Lower leg skin (tissue), 4 donors: Measurements from ENCODE around the gene DPH2. TPM values are rescaled to one million over a fixed set of nuclear protein-coding genes. Genes with fewer than 3 reads are reported as not detected.

Source experiments
- DNase-seq, 2 donors: peaks; one replicate each; pipeline ENCODE4 v3.0.0-alpha.2; 2019; ENCODE audit warnings: low spot score in 2 of 2
- H3K4me3 ChIP-seq: fragments of 200-600 bp; sonication (generic); 2 replicates; pipeline ENCODE4 v1.5.1; 2017; ENCODE audit warnings: mild to moderate bottlenecking, low read depth; ENCODE audit not compliant: poor library complexity, severe bottlenecking
- POLR2A ChIP-seq, 2 donors: fragments of 450-650 bp; IDR thresholded peaks; one replicate each; pipeline ENCODE4 v1.6.1; 2016 to 2017; ENCODE audit warnings: antibody characterized with exemption in 2 of 2, mild to moderate bottlenecking in 1 of 2, moderate library complexity in 1 of 2
- WGBS, 2 donors: methylation state at CpG; one replicate each; pipeline ENCODE4 v1.1.5; 2018; 5-methylcytosine and 5-hydroxymethylcytosine counted together
- intact Hi-C: fragments of 100-400 bp; cut with DNase I; formaldehyde crosslinking; loops from one replicate; pipeline ENCODE4 v1.15.0; 2023; ENCODE audit warnings: low total_unique reads
- total RNA-seq, 4 donors: library from RNA; depleted of rRNA; stranded (reverse); fragments of >200 nt; gene quantifications; one replicate each; pipeline ENCODE4 v1.1.0, GENCODE V29; 2016
- TF ChIP-seq, protein P1 (sequence below), 3 donors: fragments of 450-650 bp; IDR thresholded peaks; one replicate each; pipeline ENCODE4 v1.5.1; 2016; ENCODE audit warnings: antibody characterized with exemption in 3 of 3, mild to moderate bottlenecking in 3 of 3, moderate library complexity in 2 of 3

DPH2 gene
- total RNA-seq, 4 donors from 2014 or later = 12.8 to 26.6 (median 17.7) TPM

- TF ChIP-seq, protein P1, sequence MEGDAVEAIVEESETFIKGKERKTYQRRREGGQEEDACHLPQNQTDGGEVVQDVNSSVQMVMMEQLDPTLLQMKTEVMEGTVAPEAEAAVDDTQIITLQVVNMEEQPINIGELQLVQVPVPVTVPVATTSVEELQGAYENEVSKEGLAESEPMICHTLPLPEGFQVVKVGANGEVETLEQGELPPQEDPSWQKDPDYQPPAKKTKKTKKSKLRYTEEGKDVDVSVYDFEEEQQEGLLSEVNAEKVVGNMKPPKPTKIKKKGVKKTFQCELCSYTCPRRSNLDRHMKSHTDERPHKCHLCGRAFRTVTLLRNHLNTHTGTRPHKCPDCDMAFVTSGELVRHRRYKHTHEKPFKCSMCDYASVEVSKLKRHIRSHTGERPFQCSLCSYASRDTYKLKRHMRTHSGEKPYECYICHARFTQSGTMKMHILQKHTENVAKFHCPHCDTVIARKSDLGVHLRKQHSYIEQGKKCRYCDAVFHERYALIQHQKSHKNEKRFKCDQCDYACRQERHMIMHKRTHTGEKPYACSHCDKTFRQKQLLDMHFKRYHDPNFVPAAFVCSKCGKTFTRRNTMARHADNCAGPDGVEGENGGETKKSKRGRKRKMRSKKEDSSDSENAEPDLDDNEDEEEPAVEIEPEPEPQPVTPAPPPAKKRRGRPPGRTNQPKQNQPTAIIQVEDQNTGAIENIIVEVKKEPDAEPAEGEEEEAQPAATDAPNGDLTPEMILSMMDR (IDR thresholded peaks at IDR 0.05) = no peak
- WGBS, 2 donors = 74 to 76% methylated on average over 10 to 11 of the region's 11 CpGs
- intact Hi-C loops = no loop called here
- DNase-seq = no peak
- no peak overlapping the region for H3K4me3 ChIP-seq
These were observed 41.2 kb downstream of the DPH2 start for GRCh38 chr1:44010935-44011471.

DNA sequence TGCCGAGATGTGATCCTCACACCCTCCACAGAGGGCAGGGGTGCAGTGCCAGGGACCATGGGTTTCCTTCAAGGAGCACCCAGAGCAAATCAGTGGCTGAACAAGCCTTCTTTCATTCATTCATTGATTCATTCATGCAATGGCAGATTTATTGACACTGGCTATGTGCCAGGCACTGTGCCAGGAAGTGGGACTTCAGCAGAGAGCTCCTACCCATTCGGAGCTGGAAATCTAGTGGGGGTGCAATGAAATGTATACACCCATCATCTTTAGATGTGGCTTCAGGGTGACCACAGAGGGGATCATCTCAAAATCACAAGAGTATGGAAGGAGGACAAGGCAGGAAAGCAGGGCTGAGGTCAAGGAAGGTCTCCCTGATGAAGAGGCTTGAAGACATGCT lies 42.6 kb downstream of the DPH2 start:
- WGBS, 2 donors = 70 to 77% methylated on average over 2 of the region's 2 CpGs
- no peak for DNase-seq
- no peak overlapping the region for H3K4me3 ChIP-seq
- intact Hi-C loops = no loop called here
- no peak for TF ChIP-seq POLR2A (IDR thresholded peaks at IDR 0.05)
- TF ChIP-seq, protein P1 (IDR thresholded peaks at IDR 0.05) = no peak

DNA sequence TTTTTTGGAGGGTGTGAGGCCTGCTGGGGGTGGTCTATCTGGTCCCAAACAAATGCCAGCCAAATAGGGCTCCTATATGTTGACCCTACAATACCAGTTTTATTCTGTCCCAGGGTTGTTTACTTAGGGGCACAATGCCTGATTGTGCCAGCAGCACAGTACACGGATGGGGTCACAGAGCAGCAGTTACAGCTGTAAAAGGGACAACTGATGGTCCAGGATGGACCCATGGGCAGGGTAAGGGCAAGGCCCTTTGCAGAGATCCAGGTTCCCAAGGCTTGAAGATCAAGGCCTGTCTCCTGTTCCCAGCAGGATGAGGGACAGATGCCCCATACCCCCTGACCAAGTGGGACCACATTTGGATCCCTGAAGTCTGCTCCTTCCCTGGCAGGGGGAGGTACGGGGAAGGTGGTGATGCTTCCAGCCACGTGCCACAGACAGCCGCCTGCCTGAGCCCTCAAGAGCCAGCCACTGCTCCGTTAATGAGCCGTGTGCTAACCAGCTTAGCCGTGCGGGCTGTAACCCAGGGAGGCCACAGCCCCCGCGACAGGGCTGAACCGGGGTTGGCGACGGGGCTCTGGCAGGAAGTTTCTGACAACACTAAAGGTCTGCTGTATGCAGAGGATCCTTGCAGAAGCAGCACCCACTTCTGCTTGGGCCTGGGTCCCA lies 43.3 kb downstream of the DPH2 start:
- TF ChIP-seq, protein P1 (IDR thresholded peaks at IDR 0.05) = no peak
- TF ChIP-seq POLR2A (IDR thresholded peaks at IDR 0.05) = no peak
- WGBS, 2 donors = 81 to 82% methylated on average over 2 to 9 of the region's 13 CpGs

DNA sequence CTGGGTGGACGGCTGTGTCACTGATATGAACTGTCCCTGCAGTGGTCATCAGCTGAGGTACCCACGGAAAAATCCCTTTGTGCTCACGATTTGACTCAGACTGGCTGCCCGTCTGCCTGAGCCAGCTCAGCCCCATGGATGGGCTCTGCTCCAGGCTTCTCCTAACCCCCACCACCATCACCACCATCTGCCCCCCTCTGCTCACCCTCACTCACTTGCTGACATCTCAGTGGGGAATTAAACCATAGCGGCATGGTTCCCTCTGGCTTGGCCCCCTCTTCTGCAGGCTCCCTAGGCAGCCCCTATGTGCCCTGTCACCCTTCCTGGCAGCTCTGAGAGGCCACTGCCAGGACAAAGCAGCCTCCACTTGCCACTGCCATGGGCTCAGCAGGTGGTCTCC lies 44.1 kb downstream of the DPH2 start:
- WGBS, 2 donors = 66 to 77% methylated on average over 5 of the region's 5 CpGs
- no peak overlapping the region for H3K4me3 ChIP-seq
- no peak for DNase-seq
- TF ChIP-seq, protein P1 (IDR thresholded peaks at IDR 0.05) = no peak
- no peak for TF ChIP-seq POLR2A (IDR thresholded peaks at IDR 0.05)
- intact Hi-C loops = no loop called here

More for the DNA sequence above, 43.3 kb downstream of the DPH2 start:
- no peak overlapping the region for H3K4me3 ChIP-seq
- intact Hi-C loops = no loop called here
- DNase-seq = no peak

- DNase-seq = no peak
- intact Hi-C loops = no loop called here
- no peak overlapping the region for H3K4me3 ChIP-seq
- TF ChIP-seq POLR2A (IDR thresholded peaks at IDR 0.05) = no peak
- TF ChIP-seq, protein P1 (IDR thresholded peaks at IDR 0.05) = no peak
- WGBS, 2 donors = 73 to 76% methylated on average over 8 of the region's 8 CpGs
These were observed 44.7 kb downstream of the DPH2 start for GRCh38 chr1:44014365-44015104.
